ENCODE measurements around the gene BRAF. TPM values are rescaled to one million over a fixed set of nuclear protein-coding genes. Genes with fewer than 3 reads are reported as not detected.

Gene BRAF
- total RNA-seq, 1 donor from 2014 or later, result 52.8 TPM

DNA sequence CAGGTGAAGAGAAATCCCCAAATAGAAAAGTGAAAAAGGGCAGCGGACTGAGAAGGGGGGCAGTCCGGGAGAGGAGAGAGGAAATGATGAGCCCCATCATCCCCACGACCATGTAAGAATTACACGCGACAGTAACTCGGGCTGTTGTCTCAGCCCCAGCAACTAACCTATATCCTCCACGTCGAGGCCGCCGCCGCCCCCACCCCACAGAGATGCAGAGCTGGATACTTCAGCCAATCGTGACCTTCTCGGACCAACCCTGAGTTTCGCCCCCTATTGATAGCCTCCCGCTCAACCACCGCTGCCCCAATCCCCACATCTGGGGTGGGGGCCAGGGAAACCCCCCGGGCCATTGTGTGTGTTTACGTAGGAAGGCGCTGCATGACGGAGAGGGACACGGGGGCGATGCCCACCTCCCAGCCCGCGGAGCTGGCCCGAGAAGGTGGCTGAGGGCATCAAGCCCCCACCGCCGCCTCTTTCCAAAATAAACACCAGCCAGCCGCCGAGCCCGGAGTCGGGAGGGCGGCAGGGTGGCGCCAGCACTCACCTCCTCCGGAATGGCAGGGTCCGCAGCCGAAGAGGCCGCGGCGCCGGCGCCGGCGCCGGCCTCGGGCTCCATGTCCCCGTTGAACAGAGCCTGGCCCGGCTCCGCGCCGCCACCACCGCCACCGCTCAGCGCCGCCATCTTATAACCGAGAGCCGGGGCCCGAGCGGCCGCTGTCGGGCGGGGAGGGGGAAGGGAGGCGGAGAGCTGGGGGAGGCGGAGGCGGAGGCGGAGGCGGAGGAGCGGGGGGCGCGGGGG, 509 bp downstream of the BRAF start:
- Histone ChIP-seq H3K36me3 (no peaks in the 10 kb centered on the region), H3K9me3 (no peaks in the 10 kb centered on the region), H3K27ac (peak overlapping the region; percentile 100), H3K27me3 (no peaks in the 10 kb centered on the region), H3K4me3 (peak overlapping the region; percentile 96 to 98), H3K4me1 (peaks cover 38% of the 10 kb centered on the region)
- TF ChIP-seq POLR2AphosphoS5 (IDR thresholded peaks at IDR 0.05; ENCODE audit: insufficient read depth in 1 of 2, low read depth in 1 of 2) (peak in 1 of 2 donors; percentile 68), POLR2A (IDR thresholded peaks at IDR 0.05) (no peak), CTCF (IDR thresholded peaks at IDR 0.05) (peak in 2 of 3 experiments; percentile 11 to 50)
- intact Hi-C loops (cut with DNase I), result no loop called here
- peak in 1 of 2 donors; percentile 92 for DNase-seq (ENCODE audit: extremely low spot score in 2 of 2)

- Histone ChIP-seq H3K27me3 (no peaks in the 10 kb centered on the region), H3K9me3 (no peaks in the 10 kb centered on the region), H3K4me1 (peaks cover 38% of the 10 kb centered on the region), H3K4me3 (peak overlapping the region; percentile 96 to 98), H3K36me3 (no peaks in the 10 kb centered on the region), H3K27ac (peak overlapping the region; percentile 100)
- no peak for DNase-seq (ENCODE audit: extremely low spot score in 2 of 2)
- no peak for TF ChIP-seq CTCF (IDR thresholded peaks at IDR 0.05)
- no peak for TF ChIP-seq POLR2A (IDR thresholded peaks at IDR 0.05)
- TF ChIP-seq POLR2AphosphoS5 (IDR thresholded peaks at IDR 0.05; ENCODE audit: insufficient read depth in 1 of 2, low read depth in 1 of 2), result no peak
- intact Hi-C loops (cut with DNase I), result no loop called here
Observed at GRCh38 chr7:140923358-140924006, 1.2 kb downstream of the BRAF start.

- intact Hi-C loops (cut with DNase I), result no loop called here
- Histone ChIP-seq H3K9me3 (no peaks in the 10 kb centered on the region), H3K4me3 (peak overlapping the region in 1 of 2 donors; percentile 98), H3K36me3 (no peaks in the 10 kb centered on the region), H3K4me1 (peaks cover 38% of the 10 kb centered on the region), H3K27ac (no peak overlapping the region), H3K27me3 (no peaks in the 10 kb centered on the region)
- no peak for DNase-seq (ENCODE audit: extremely low spot score in 2 of 2)
- TF ChIP-seq POLR2A (IDR thresholded peaks at IDR 0.05) (no peak), CTCF (IDR thresholded peaks at IDR 0.05) (no peak), POLR2AphosphoS5 (IDR thresholded peaks at IDR 0.05; ENCODE audit: insufficient read depth in 1 of 2, low read depth in 1 of 2) (no peak)
Observed at GRCh38 chr7:140922741-140923345, 1.9 kb downstream of the BRAF start.

- Histone ChIP-seq H3K27ac (no peak overlapping the region), H3K36me3 (no peaks in the 10 kb centered on the region), H3K9me3 (no peaks in the 10 kb centered on the region), H3K4me3 (no peak overlapping the region), H3K27me3 (no peaks in the 10 kb centered on the region), H3K4me1 (peaks cover 50% of the 10 kb centered on the region)
- intact Hi-C loops (cut with DNase I), result no loop called here
- DNase-seq (ENCODE audit: extremely low spot score in 2 of 2), result no peak
- TF ChIP-seq POLR2AphosphoS5 (IDR thresholded peaks at IDR 0.05; ENCODE audit: insufficient read depth in 1 of 2, low read depth in 1 of 2), result no peak
- TF ChIP-seq CTCF (IDR thresholded peaks at IDR 0.05), result no peak
- TF ChIP-seq POLR2A (IDR thresholded peaks at IDR 0.05), result no peak
Observed at GRCh38 chr7:140920745-140921144, 4.0 kb downstream of the BRAF start.
